ENCODE data around the gene ALCAM.
A peak's percentile ranks its signal among the peaks of the same experiment; 100 is the strongest.
"Not testable (repeated sequence)": the region's sequence is repeated elsewhere in the genome, so short reads cannot be mapped to it uniquely, and the experiment has no call there.

ALCAM gene

GRCh38 chr3:105385819-105386508, 19.3 kb downstream of the ALCAM start:
- H3K27ac ChIP-seq (replicated peaks), result peak overlapping the region; percentile 15; the same call in 1 of the 2 replicates
- H3K4me3 ChIP-seq (replicated peaks; ENCODE audit: insufficient read depth, low read length), result no peak overlapping the region
- TF ChIP-seq REST (IDR thresholded peaks at IDR 0.05; ENCODE audit: insufficient replicate concordance, low read depth) (no peak), SPI1 (IDR thresholded peaks at IDR 0.05; ENCODE audit: borderline replicate concordance, low read depth) (peak; percentile 32; the same call in 1 of the 2 replicates), GABPA (IDR thresholded peaks at IDR 0.05; ENCODE audit: low read depth) (no peak), POLR2AphosphoS5 (IDR thresholded peaks at IDR 0.05; ENCODE audit: low read depth) (no peak), CTCF (IDR thresholded peaks at IDR 0.05; ENCODE audit: insufficient read depth, low read length) (no peak)
- no peaks in the 10 kb centered on the region for H3K27me3 ChIP-seq (ENCODE audit: insufficient read depth, poor library complexity, severe bottlenecking)
- peak in 1 of 2 experiments; percentile 30 for DNase-seq (ENCODE audit: low read depth in 1 of 2, low spot score in 1 of 2)

- TF ChIP-seq SPI1 (IDR thresholded peaks at IDR 0.05; ENCODE audit: borderline replicate concordance, low read depth) (no peak), REST (IDR thresholded peaks at IDR 0.05; ENCODE audit: insufficient replicate concordance, low read depth) (no peak), CTCF (IDR thresholded peaks at IDR 0.05; ENCODE audit: insufficient read depth, low read length) (no peak), GABPA (IDR thresholded peaks at IDR 0.05; ENCODE audit: low read depth) (no peak)
- no peak for DNase-seq (ENCODE audit: low read depth in 1 of 2, low spot score in 1 of 2)
- H3K27ac ChIP-seq (replicated peaks), result peak overlapping the region; percentile 35
These were observed 20.5 kb downstream of the ALCAM start for GRCh38 chr3:105387122-105387751.

GRCh38 chr3:105388176-105388575, 21.5 kb downstream of the ALCAM start:
- no peak for TF ChIP-seq POLR2AphosphoS5 (IDR thresholded peaks at IDR 0.05; ENCODE audit: low read depth)
- TF ChIP-seq SPI1 (IDR thresholded peaks at IDR 0.05; ENCODE audit: borderline replicate concordance, low read depth), result peak; percentile 65; the same call in 1 of the 2 replicates
- Histone ChIP-seq H3K27ac (replicated peaks) (peak overlapping the region; percentile 35), H3K27me3 (ENCODE audit: insufficient read depth, poor library complexity, severe bottlenecking) (no peaks in the 10 kb centered on the region)

More at GRCh38 chr3:105387122-105387751, 20.5 kb downstream of the ALCAM start:
- H3K4me3 ChIP-seq (replicated peaks; ENCODE audit: insufficient read depth, low read length), result no peak overlapping the region
- H3K27me3 ChIP-seq (ENCODE audit: insufficient read depth, poor library complexity, severe bottlenecking), result no peaks in the 10 kb centered on the region

GRCh38 chr3:105389759-105390158, 23.1 kb downstream of the ALCAM start:
- not testable (repeated sequence) for DNase-seq (ENCODE audit: low read depth in 1 of 2, low spot score in 1 of 2); H3K4me3 ChIP-seq (replicated peaks; ENCODE audit: insufficient read depth, low read length); H3K27ac ChIP-seq (replicated peaks); H3K27me3 ChIP-seq (ENCODE audit: insufficient read depth, poor library complexity, severe bottlenecking)

More at GRCh38 chr3:105388176-105388575, 21.5 kb downstream of the ALCAM start:
- peak in 1 of 2 experiments; percentile 23 for DNase-seq (ENCODE audit: low read depth in 1 of 2, low spot score in 1 of 2)
- no peak overlapping the region for H3K4me3 ChIP-seq (replicated peaks; ENCODE audit: insufficient read depth, low read length)

GRCh38 chr3:105392598-105392997, 25.9 kb downstream of the ALCAM start:
- not testable (repeated sequence) for H3K4me3 ChIP-seq (replicated peaks; ENCODE audit: insufficient read depth, low read length); H3K27ac ChIP-seq (replicated peaks); H3K27me3 ChIP-seq (ENCODE audit: insufficient read depth, poor library complexity, severe bottlenecking); DNase-seq (ENCODE audit: low read depth in 1 of 2, low spot score in 1 of 2)
